CD4-positive, CD25-positive, alpha-beta regulatory T cell (primary cell): ENCODE results near the gene ARMC7. TPM values are rescaled to one million over a fixed set of nuclear protein-coding genes. Genes with fewer than 3 reads are reported as not detected.
"Not testable (repeated sequence)": the region's sequence is repeated elsewhere in the genome, so short reads cannot be mapped to it uniquely, and the experiment has no call there.

Source experiments
- ATAC-seq, 2 donors: fragments of 150-1000 bp; cut with Tn5 transposase; one replicate each; pipeline ENCODE4 v1.10.0; 2021; ENCODE audit warnings: low read depth in 2 of 2, moderate number of reproducible peaks in 2 of 2, moderate library complexity in 1 of 2
- DNase-seq, 3 donors: peaks; one replicate each; pipeline versions ENCODE4 v3.0.0 to v3.0.0-alpha.2; 2012 to 2022; ENCODE audit warnings: mixed read lengths in 1 of 3
- H3K27ac ChIP-seq: one replicate; pipeline ENCODE4 v1.7.0; 2013; ENCODE audit warnings: mild to moderate bottlenecking, low read length; ENCODE audit not compliant: insufficient read depth, poor library complexity, severe bottlenecking
- H3K27me3 ChIP-seq: one replicate; pipeline ENCODE4 v1.7.0; 2013; ENCODE audit warnings: low read length; ENCODE audit not compliant: control insufficient read depth, insufficient read depth
- H3K36me3 ChIP-seq: one replicate; pipeline ENCODE4 v1.7.0; 2013; ENCODE audit warnings: mild to moderate bottlenecking, low read length, moderate library complexity; ENCODE audit not compliant: control insufficient read depth, insufficient read depth
- H3K4me1 ChIP-seq: 2 replicates; pipeline ENCODE4 v1.7.0; 2013; ENCODE audit warnings: mild to moderate bottlenecking, low read length; ENCODE audit not compliant: insufficient read depth, control insufficient read depth, poor library complexity, severe bottlenecking
- H3K4me3 ChIP-seq: one replicate; pipeline ENCODE4 v1.7.0; 2013; ENCODE audit warnings: low read depth, mild to moderate bottlenecking, low read length, moderate library complexity
- H3K9me3 ChIP-seq, 2 experiments: 1 replicate in 1 of 2; 2 replicates in 1 of 2; pipeline ENCODE4 v1.7.0; 2013; ENCODE audit warnings: low read length in 2 of 2, mild to moderate bottlenecking in 1 of 2, moderate library complexity in 1 of 2; ENCODE audit not compliant: control insufficient read depth in 2 of 2
- H3K27ac Mint-ChIP-seq, 3 donors: one replicate each; pipeline ENCODE4 v1.8.0; 2020 to 2022; ENCODE audit warnings: mild to moderate bottlenecking in 3 of 3, mixed read lengths in 3 of 3, moderate library complexity in 2 of 3
- H3K27me3 Mint-ChIP-seq: one replicate; pipeline ENCODE4 v1.8.0; 2022; ENCODE audit warnings: mild to moderate bottlenecking, mixed read lengths
- H3K36me3 Mint-ChIP-seq: one replicate; pipeline ENCODE4 v1.8.0; 2020; ENCODE audit warnings: mixed read lengths
- H3K4me1 Mint-ChIP-seq, 4 donors: one replicate each; pipeline ENCODE4 v1.8.0; 2020 to 2022; ENCODE audit warnings: mixed read lengths in 4 of 4, mild to moderate bottlenecking in 1 of 4
- H3K4me3 Mint-ChIP-seq, 4 donors: one replicate each; pipeline ENCODE4 v1.8.0; 2020 to 2022; ENCODE audit warnings: mild to moderate bottlenecking in 4 of 4, mixed read lengths in 4 of 4, moderate library complexity in 3 of 4
- H3K9me3 Mint-ChIP-seq, 7 donors: one replicate each; pipeline ENCODE4 v1.8.0; 2020 to 2022; ENCODE audit warnings: mixed read lengths in 7 of 7, mild to moderate bottlenecking in 3 of 7, moderate library complexity in 2 of 7
- polyA plus RNA-seq, 4 donors: library from polyadenylated mRNA; unstranded; fragments of 300-500 nt; fragmentation: Illumina TruSeq; gene quantifications; one replicate each; pipeline ENCODE4 v1.2.3, GENCODE V29; 2021
- total RNA-seq: library from RNA; stranded (reverse); gene quantifications from one replicate; pipeline ENCODE4 v1.2.3, GENCODE V29; 2022

Gene ARMC7
- total and polyA plus RNA-seq, 5 donors from 2014 or later: 3.1 to 12.8 (median 4.4) TPM

GRCh38 chr17:75129576-75129975, 19.8 kb downstream of the ARMC7 start:
- Histone ChIP-seq H3K4me1 (peaks cover 35% of the 10 kb centered on the region), H3K4me3 (no peak overlapping the region), H3K9me3 (no peaks in the 10 kb centered on the region), H3K27ac (no peak overlapping the region), H3K27me3 (no peaks in the 10 kb centered on the region), H3K36me3 (no peaks in the 10 kb centered on the region)
- H3K36me3 Mint-ChIP-seq: peaks cover 8% of the 10 kb centered on the region
- DNase-seq: no peak
- H3K27me3 Mint-ChIP-seq: no peaks in the 10 kb centered on the region
- H3K9me3 Mint-ChIP-seq: no peaks in the 10 kb centered on the region
- no peak for ATAC-seq
- H3K4me1 Mint-ChIP-seq: peaks cover 11 to 36% (median 24%) of the 10 kb centered on the region in 4 donors
- H3K27ac Mint-ChIP-seq: no peak overlapping the region
- peak overlapping the region; percentile 73 to 91 (median 76) for H3K4me3 Mint-ChIP-seq

- H3K4me1 ChIP-seq: peaks cover 29% of the 10 kb centered on the region
- peaks cover 14 to 31% (median 20%) of the 10 kb centered on the region in 4 donors for H3K4me1 Mint-ChIP-seq
- peak overlapping the region; percentile 80 for H3K27ac ChIP-seq
- no peaks in the 10 kb centered on the region for H3K27me3 Mint-ChIP-seq
- ATAC-seq (no peak), DNase-seq (no peak)
- no peaks in the 10 kb centered on the region for H3K9me3 ChIP-seq
- H3K27me3 ChIP-seq: no peaks in the 10 kb centered on the region
- peak overlapping the region; percentile 91 to 94 (median 94) for H3K4me3 Mint-ChIP-seq
- H3K36me3 Mint-ChIP-seq: peaks cover 10% of the 10 kb centered on the region
- H3K9me3 Mint-ChIP-seq: no peaks in the 10 kb centered on the region
- H3K36me3 ChIP-seq: peaks cover 2% of the 10 kb centered on the region
- peak overlapping the region; percentile 59 for H3K4me3 ChIP-seq
- H3K27ac Mint-ChIP-seq: peak overlapping the region in 2 of 3 donors; percentile 75 to 93
These were observed 20.4 kb downstream of the ARMC7 start for GRCh38 chr17:75130059-75130631.

GRCh38 chr17:75130632-75131277, 21.0 kb downstream of the ARMC7 start:
- Histone ChIP-seq H3K9me3 (no peaks in the 10 kb centered on the region), H3K36me3 (peaks cover 5% of the 10 kb centered on the region), H3K4me3 (peak overlapping the region; percentile 59), H3K27ac (peak overlapping the region; percentile 80), H3K4me1 (peaks cover 23% of the 10 kb centered on the region), H3K27me3 (no peaks in the 10 kb centered on the region)
- Mint-ChIP-seq H3K36me3 (peaks cover 12% of the 10 kb centered on the region), H3K27ac (peak overlapping the region; percentile 75 to 93 (median 90)), H3K4me3 (peak overlapping the region; percentile 91 to 94 (median 94)), H3K27me3 (no peaks in the 10 kb centered on the region), H3K4me1 (peaks cover 14 to 25% (median 17%) of the 10 kb centered on the region in 4 donors), H3K9me3 (no peaks in the 10 kb centered on the region)
- peak; percentile 37 to 41 for ATAC-seq
- DNase-seq: peak in 2 of 3 donors; percentile 34 to 68

- Mint-ChIP-seq H3K9me3 (no peaks in the 10 kb centered on the region), H3K36me3 (peaks cover 12% of the 10 kb centered on the region), H3K4me3 (peak within 1 kb of the TSS; percentile 91 to 94 (median 94)), H3K27ac (peak within 1 kb of the TSS; percentile 75 to 93 (median 90)), H3K27me3 (no peaks in the 10 kb centered on the region), H3K4me1 (peaks cover 11 to 20% (median 11%) of the 10 kb centered on the region in 4 donors)
- Histone ChIP-seq H3K27me3 (no peaks in the 10 kb centered on the region), H3K27ac (peak within 1 kb of the TSS; percentile 80), H3K36me3 (peaks cover 8% of the 10 kb centered on the region), H3K9me3 (no peaks in the 10 kb centered on the region), H3K4me1 (peaks cover 16% of the 10 kb centered on the region), H3K4me3 (peak within 1 kb of the TSS; percentile 59)
- peak; percentile 68 to 76 for ATAC-seq
- DNase-seq: peak; percentile 52 to 81 (median 60)
These were observed 21.7 kb downstream of the ARMC7 start, which contains the start of gene NT5C for GRCh38 chr17:75131278-75132017. Gene NT5C, minus strand, starts transcription at chr17:75131742. Its CDS starts 35 bp downstream, at chr17:75131707.

GRCh38 chr17:75132018-75133000, 22.5 kb downstream of the ARMC7 start:
- H3K9me3 ChIP-seq, H3K27me3 ChIP-seq, H3K36me3 ChIP-seq, H3K27me3 Mint-ChIP-seq, H3K9me3 Mint-ChIP-seq, ATAC-seq, DNase-seq: not testable (repeated sequence)
- peaks cover 15% of the 10 kb centered on the region for H3K4me1 ChIP-seq
- peak overlapping the region; percentile 24 for H3K4me3 ChIP-seq
- Mint-ChIP-seq H3K4me3 (peak overlapping the region; percentile 88 to 93 (median 90)), H3K4me1 (peaks cover 10 to 18% (median 11%) of the 10 kb centered on the region in 4 donors), H3K27ac (peak overlapping the region; percentile 51 to 84 (median 69)), H3K36me3 (peaks cover 12% of the 10 kb centered on the region)
- peak overlapping the region; percentile 80 for H3K27ac ChIP-seq

GRCh38 chr17:75133001-75133400, 23.2 kb downstream of the ARMC7 start:
- peak overlapping the region; percentile 64 to 91 (median 82) for H3K4me3 Mint-ChIP-seq
- H3K36me3 Mint-ChIP-seq: peaks cover 12% of the 10 kb centered on the region
- Histone ChIP-seq H3K4me3 (no peak overlapping the region), H3K4me1 (peaks cover 15% of the 10 kb centered on the region), H3K27ac (no peak overlapping the region), H3K9me3 (no peaks in the 10 kb centered on the region), H3K36me3 (peaks cover 8% of the 10 kb centered on the region), H3K27me3 (no peaks in the 10 kb centered on the region)
- no peaks in the 10 kb centered on the region for H3K9me3 Mint-ChIP-seq
- peak overlapping the region in 1 of 3 donors; percentile 25 for H3K27ac Mint-ChIP-seq
- no peaks in the 10 kb centered on the region for H3K27me3 Mint-ChIP-seq
- ATAC-seq (no peak), DNase-seq (no peak)
- H3K4me1 Mint-ChIP-seq: peaks cover 10 to 18% (median 11%) of the 10 kb centered on the region in 4 donors
